Effector CD4-positive, alpha-beta T cell (primary cell): ENCODE measurements around the gene GPC6.

ENCODE experiments used
- DNase-seq: peaks from one replicate; pipeline ENCODE4 v3.0.0-alpha.2; 2020

Gene GPC6

GRCh38 chr13:93325303-93326233, 99.0 kb downstream of the GPC6 start:
- DNase-seq = no peak

GRCh38 chr13:93326234-93326811, 99.7 kb downstream of the GPC6 start:
- DNase-seq = no peak

- no peak for DNase-seq
Measured at GRCh38 chr13:93328943-93329342, 102.3 kb downstream of the GPC6 start.

GRCh38 chr13:93336728-93337127, 110.1 kb downstream of the GPC6 start:
- DNase-seq = no peak

GRCh38 chr13:93338030-93338429, 111.4 kb downstream of the GPC6 start:
- DNase-seq = no peak

- DNase-seq = no peak
Measured at GRCh38 chr13:93338906-93339305, 112.3 kb downstream of the GPC6 start.

GRCh38 chr13:93339550-93339949, 112.9 kb downstream of the GPC6 start:
- no peak for DNase-seq

GRCh38 chr13:93341517-93341916, 114.9 kb downstream of the GPC6 start:
- DNase-seq = no peak

GRCh38 chr13:93343097-93343496, 116.5 kb downstream of the GPC6 start:
- DNase-seq = no peak

GRCh38 chr13:93344048-93344705, 117.6 kb downstream of the GPC6 start:
- DNase-seq = no peak

GRCh38 chr13:93345024-93345423, 118.4 kb downstream of the GPC6 start:
- no peak for DNase-seq

- DNase-seq = no peak
Measured at GRCh38 chr13:93345770-93346169, 119.2 kb downstream of the GPC6 start.

- DNase-seq = no peak
Measured at GRCh38 chr13:93352616-93353015, 126.0 kb downstream of the GPC6 start.

GRCh38 chr13:93355094-93355493, 128.5 kb downstream of the GPC6 start:
- DNase-seq = no peak

GRCh38 chr13:93356469-93356868, 129.9 kb downstream of the GPC6 start:
- DNase-seq = no peak

GRCh38 chr13:93360021-93360420, 133.4 kb downstream of the GPC6 start:
- DNase-seq = no peak

GRCh38 chr13:93361703-93362102, 135.1 kb downstream of the GPC6 start:
- no peak for DNase-seq

GRCh38 chr13:93364166-93364565, 137.6 kb downstream of the GPC6 start:
- DNase-seq = no peak

GRCh38 chr13:93368296-93368695, 141.7 kb downstream of the GPC6 start:
- DNase-seq = no peak

- DNase-seq = no peak
Measured at GRCh38 chr13:93368718-93369117, 142.1 kb downstream of the GPC6 start.

- DNase-seq = no peak
Measured at GRCh38 chr13:93372856-93373255, 146.2 kb downstream of the GPC6 start.

GRCh38 chr13:93375491-93375890, 148.9 kb downstream of the GPC6 start:
- DNase-seq = no peak

GRCh38 chr13:93377196-93377595, 150.6 kb downstream of the GPC6 start:
- DNase-seq = no peak

- DNase-seq = no peak
Measured at GRCh38 chr13:93378184-93378583, 151.6 kb downstream of the GPC6 start.
